Measurements from ENCODE around the gene PIK3R6.
"Not testable (repeated sequence)": the region's sequence is repeated elsewhere in the genome, so short reads cannot be mapped to it uniquely, and the experiment has no call there.

Gene PIK3R6

DNA sequence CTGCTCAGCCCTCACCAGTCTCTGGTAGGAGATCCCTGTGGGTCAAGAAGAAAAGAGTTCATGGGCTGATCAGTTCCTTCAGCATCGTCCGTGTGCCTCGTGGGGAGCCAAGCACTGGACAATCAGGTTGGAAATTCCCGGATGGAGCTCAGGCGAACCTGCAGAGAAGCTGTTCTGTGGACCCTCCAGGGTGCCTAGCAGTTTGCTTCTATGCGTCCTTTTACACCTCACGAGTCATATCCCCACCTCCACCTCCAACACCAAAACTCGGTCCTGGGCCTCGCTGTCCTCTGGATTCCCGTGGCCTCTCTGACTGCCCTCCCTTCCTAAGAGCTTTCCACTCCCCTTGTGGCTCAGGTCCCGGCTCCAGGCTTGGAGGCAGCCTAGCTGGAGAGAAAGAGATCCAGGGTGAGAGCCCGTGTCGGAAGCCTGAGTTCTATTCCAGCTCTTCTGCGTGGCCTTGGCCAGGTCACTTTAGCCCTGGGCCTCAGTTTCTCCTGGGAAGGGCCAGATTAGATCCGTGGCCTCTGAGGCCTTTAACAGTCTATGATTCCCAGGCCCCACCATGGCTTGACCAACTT, 26.2 kb upstream of the PIK3R6 start:
- no peak for DNase-seq

DNA sequence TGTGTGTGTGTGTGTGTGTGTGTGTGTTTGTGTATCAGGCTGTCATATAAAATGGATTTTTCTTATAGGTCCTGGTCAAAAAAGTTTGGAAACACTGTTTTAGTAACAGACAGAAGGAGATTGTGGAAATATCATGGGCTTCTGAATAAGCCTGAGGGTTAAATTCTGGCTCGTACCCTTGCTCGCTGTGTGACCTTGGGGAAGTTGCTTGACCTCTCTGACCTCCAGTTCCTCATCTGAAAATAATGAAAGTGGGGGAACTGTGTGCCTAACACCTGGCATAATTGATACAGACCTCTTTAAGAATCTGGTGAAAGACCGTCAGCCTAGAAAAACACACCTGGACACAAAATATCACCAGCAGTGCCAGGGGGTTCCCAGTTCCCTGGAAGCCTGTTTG, 25.6 kb upstream of the PIK3R6 start:
- DNase-seq = no peak

DNA sequence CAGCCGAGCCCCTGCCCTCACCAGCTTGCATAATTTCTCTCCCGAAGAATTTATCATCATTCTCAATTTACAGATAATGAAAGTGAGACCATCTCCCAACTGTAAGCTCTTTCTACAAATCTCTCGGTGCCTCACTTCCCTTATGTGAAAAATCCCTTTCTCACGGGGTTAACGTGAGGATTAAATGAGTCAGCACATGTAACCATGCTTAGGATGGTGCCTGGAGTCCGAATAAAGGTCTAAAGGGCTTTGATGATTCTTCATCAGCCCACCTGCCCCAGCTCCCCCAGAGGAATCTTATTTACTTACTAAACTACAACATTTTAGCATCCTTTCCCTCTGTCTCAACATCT, 24.8 kb upstream of the PIK3R6 start:
- no peak for DNase-seq

DNA sequence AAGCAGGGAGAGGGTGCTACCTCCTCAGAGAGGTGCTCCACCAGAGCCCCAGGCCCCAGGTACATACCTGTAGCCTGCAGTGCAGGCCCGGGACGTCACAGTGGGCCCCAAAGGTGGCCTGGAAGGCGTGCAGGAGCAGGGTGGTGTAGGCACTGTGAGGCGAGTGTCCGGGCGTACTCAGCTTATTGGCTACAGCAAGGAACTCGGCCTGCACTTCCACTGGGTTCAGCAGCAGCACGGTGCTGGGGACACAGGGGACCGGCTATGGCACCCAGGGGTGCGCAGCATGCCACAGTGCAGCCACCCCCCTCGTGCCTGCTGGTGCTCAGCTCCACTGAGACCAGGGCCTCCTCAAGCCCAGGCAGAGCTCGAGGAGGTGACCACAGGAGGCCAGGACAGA, 23.2 kb upstream of the PIK3R6 start:
- no peak for DNase-seq

DNA sequence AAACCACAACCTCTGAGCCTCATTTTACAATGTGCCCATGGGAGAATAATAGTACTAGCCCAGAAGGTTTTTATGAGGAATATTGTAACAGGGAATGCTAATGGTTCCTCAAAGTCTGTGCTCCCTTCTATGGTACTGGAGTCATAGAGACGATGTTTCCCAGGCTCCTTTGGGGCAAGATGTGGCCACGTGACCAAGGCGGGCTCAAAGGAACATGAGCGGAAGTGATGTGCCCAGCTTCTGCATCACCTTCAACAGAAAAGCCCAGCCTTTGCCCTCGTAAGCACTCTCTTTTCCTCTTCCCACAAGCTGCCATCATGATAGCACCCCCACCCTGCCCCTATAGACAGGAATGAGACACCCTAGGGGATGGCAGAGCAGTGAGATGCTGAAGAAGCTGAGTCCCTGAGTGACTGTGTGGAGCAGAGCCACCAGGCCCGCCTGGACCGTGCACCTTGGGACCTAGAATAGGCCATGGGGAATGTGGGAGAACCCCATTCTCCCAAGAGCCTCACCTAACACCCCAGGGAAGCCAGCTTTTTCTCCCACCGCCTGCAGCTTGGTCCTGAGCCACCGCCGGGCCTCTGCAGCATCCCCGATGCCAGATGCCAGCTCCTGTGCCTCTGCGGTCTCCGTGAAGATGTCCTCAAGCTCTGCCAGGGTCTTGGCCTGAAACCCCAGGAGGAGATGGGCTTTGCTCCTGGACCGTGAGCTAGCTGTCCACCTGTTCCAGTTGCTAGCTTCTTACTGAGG, 22.2 kb upstream of the PIK3R6 start:
- no peak for DNase-seq

DNA sequence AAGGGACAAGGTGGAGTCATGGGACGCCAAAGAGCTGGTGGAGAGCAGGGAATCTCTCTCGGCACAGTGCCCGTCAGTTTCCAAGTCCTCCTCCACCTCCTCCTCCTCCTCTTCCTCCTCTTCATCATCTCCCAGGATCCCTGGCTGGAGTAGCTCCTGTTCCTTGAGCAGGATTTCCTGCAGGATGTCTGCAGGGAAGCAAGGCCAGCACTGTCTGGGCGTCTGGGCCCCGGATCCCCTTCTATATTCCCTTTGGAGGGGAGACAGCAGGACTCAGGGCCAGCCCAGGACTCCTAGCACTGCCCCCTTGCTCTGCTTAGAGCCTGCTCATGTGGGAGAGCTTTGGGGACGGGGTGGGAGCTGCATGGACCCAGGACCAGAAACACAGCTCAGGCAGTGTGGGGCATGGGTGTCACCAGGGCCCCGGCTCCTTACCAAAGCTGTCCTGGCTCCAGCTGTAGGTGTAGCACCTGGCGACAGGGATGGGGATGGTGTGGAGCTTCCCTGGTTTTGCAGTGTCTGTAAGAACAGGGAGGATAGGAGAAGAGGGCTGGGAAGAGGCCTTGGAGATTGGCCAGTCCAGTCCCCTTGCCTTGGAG, 21.3 kb upstream of the PIK3R6 start:
- no peak for DNase-seq

DNA sequence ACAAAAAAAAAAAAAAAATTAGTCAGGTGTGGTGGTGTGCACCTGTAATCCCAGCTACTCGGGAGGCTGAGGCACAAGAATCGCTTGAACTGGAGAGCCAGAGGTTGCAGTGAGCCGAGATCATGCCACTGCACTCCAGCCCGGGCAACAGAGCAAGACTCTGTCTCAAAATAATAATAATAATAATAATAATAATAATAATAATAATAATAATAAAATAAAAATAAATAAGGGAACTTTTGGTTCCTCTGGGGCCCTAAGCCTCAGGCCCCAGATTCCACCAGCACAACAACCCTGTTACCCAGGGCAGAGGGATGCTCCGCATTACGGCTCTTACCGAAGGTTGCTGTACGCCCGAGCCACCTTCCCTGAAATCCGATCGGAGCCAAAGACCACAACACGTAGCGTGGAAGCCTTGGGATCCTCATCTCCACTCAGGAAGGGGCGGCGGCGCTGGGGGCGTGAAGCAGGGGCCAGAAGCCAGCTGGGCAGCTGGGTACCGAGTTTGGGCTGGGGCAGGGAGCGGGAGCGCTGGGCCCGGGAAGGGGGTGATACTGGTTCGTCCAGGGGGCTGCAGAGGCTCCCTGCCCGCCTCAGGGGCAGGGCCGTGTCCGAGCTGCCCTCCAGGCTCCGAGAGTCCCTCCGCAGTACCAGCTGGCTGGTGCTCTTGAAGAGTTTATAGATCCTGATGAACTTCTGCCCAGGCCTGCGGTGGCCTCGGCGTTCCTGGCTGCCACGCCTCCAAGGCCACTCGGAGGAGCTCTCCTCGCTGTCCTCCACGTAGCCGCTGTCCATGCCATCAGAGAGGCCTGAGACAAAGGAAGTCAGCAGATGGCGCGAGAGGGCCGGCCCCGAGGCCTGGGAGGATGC, 20.6 kb upstream of the PIK3R6 start:
- no peak for DNase-seq

DNA sequence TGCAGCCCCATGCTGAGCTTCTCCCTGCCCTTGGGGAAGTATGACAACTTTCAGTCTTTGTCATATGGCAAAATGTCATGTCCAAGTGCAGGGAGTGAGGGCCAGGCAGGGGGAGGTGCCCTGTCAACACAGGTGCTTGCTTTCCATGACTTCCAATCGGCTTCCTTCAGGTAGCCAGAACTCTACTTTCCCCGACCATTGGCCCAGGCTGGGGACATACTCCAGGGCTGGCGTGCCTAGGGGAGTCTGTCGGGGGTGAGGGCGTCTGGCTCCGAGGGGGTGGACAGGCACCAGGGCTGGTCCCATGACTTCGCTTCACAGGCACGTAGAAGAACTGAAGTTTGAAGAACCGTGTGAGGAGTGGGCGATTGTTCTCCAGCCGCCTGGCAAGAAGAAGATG, 19.8 kb upstream of the PIK3R6 start:
- no peak for DNase-seq

DNA sequence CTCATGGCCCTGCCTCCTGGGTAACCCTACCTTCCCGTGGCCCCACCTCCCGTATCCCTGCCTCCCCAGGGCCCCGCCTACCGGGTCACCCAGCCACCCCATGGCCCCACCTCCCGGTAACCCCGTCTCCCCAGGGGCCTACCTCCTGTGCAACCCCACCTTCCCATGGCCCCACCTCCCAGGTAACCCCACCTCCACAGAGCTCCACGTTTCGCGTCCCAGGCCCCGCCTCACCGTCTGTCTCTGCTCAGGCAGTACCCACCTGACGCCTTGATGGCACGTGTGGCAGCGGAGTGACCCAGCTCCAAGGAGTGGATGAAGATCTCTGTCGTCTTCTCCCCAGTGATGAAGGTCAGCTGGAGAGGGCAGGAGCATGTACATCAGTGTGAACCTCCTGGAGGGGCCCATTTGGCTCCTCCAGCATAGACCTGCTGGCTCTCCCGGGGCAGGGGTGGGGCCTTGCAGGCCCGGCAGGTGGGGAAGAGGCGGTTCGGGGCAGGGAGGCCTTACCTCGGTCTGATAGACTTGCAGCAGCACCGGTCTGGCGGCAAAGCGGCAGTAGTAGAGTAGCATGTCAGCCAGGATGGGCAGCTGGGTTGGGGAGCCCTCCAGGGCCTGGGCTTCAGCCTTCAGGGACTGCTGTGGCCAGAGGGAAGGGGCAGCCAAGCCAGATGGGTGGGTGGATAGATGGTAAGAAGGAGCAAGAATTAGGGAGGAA, 18.7 kb upstream of the PIK3R6 start:
- DNase-seq = no peak

DNA sequence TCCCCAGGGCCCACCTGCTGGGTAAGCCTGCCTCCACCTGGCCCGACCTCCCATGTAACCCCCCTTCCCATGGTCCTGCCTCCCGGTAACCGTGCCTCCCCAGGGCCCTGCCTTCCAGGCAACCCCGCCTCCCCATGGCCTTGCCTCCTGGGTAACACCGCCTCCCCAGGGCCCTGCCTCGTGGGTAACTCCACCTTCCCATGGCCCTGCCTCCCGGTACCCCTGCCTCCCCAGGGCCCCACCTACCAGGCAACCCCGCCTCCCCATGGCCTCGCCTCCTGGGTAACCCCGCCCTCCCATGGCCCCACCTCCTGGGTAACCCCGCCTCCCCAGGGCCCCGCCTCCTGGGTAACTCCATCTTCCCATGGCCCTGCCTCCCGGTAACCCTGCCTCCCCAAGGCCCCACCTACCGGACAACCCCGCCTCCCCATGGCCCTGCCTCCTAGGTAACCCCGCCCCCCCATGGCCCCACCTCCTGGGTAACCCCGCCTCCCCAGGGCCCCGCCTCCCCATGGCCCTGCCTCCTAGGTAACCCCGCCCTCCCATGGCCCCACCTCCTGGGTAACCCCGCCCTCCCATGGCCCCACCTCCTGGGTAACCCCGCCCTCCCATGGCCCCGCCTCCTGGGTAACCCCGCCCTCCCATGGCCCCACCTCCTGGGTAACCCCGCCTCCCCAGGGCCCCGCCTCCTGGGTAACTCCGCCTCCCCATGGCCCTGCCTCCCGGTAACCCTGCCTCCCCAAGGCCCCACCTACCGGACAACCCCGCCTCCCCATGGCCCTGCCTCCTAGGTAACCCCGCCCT, 17.9 kb upstream of the PIK3R6 start:
- not testable (repeated sequence) for DNase-seq

DNA sequence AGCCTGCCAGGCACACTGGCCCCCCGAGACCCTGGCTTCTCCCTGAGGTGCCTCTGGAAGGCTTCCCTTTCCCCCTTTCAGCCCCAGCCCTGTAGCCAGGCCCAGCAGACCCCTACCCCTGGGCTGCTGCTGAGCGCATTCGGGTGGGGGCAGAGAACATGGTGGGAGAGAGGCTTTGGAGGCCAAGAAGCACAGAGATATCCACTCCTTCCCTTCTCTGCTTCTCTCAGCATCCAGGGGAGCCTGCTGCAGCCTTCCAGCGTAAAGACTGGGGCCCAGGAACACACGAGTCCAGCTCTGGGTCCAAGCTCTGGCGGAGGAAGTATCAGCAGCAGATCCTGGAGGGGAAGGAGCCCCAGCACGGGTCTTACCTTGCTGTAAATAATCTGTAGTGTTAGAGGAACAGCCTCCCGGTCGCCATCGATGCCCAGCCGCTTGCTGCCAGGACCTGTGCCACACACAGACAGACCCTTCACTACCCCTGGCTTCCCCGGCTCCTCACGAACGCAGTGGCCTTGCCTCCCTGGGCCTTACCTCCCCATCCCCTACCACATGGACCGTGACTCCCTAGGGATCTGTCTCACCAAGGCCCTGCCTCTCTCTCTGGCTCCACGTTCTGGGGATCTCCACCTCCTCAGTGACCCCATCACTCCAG, 17.0 kb upstream of the PIK3R6 start:
- no peak for DNase-seq

DNA sequence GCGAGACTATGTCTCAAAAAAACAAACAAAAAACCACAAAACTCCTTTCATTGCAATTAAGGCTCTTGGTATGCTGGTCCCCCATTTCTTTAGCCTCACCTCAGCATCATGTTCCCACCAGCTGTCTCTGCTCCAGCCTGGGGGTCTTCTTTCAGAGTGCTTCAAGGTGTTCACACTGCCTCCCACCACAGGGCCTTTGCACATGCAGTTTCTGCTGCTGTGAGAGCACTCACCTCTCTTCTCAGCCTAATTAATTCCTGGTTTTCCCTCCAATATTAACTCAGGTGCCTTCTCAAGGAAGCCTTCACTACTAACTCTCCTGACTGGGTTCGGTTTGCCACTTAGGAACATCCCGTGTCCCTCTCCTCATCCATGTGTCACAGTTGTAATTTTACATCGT, 15.9 kb upstream of the PIK3R6 start:
- no peak for DNase-seq

DNA sequence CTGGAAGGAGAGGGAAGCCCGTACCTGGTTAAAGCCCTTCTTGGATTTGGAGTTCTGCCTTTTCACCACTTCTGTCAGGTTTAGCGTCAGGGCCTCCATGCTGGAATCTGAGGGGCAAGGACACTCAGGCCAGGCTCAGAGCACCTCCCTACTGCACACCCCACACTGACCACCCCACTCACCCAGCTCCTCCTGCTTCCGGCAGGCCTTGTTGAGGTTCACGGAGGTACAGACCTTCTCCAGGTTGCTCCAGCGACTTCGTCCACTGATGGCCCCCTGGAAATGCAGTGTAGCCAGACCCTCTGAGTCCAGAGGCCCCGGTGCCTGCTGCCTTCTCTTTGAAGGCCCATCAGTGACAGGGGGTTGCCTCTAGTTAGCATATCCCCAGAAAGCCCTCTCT, 14.1 kb upstream of the PIK3R6 start:
- DNase-seq = no peak

DNA sequence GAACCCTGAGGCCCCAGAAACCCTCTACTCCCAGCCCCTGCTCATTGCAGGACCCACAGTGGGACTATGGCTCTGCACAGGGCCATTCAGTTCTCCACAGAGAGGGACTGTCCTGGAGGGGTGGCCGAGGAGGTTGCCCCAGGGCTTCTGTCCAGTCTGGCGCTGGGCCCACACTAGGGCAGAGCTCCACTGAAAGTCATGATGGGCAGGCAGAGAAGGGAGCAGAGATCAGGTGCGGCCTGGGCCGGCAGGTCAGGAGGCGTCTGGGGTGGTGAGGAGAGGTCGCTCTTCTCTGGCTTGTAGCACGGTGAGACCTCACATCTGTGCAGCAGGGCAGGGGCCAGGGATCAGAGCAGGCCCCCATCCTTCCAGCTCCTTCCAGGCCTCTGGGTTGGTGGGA, 13.0 kb upstream of the PIK3R6 start:
- DNase-seq = no peak

DNA sequence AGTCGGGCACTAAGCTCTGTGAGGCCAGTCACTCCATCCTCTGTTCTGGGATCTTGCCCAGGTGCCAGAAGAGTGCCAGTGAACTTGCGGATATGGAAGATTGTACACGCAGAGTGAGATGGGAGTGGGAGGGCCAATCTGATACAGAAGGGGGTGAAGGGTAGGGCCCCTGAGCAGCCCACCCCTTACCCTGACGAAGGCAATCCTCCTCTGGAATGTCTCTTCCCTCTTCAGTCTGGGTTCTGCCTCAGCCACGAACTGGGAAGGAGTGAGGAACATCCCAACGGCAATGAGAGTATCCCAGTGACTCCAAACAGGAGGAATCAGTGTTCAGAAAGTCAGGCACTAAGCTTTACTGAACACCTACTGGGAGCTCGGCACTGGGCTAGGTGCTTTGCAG, 11.9 kb upstream of the PIK3R6 start:
- no peak for DNase-seq

DNA sequence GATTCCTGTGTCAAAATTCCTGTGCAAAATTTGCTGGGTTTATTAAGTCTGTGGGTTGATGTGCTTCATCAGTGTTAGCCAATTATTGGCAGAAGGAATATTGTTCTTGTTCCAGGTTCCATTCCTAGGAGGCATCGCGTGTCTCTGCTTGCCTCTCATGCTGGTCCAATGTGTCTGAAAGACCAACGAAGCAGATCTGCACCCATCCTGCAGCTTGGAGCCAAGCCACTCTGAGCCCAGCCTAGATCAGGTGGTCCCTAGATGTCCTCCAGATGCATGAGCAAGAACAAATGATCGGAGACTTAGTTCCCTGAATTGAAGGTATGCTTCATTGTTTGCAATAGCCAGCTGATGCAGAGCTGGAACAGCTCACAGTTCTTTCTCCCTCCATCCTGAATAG, 10.5 kb upstream of the PIK3R6 start:
- no peak for DNase-seq

DNA sequence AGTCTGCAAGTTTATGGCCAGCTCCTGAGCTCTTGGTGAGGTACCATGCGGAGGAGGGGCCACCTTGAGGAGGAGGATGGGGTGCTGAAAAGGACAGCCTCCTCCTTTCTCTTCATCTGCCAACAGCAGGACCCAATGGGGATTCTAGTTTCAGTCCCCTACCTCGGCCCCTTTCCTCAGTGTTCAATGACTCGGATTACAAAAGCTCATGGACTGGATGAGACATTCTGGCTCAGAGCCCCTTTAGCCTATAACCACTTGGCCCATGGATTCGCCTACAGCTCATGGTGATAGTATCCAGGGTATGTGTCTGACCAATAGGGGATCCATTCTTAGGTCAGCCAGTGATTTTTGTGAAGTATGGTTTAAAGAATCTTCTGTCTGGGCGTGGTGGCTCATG, 8.5 kb upstream of the PIK3R6 start:
- no peak for DNase-seq

DNA sequence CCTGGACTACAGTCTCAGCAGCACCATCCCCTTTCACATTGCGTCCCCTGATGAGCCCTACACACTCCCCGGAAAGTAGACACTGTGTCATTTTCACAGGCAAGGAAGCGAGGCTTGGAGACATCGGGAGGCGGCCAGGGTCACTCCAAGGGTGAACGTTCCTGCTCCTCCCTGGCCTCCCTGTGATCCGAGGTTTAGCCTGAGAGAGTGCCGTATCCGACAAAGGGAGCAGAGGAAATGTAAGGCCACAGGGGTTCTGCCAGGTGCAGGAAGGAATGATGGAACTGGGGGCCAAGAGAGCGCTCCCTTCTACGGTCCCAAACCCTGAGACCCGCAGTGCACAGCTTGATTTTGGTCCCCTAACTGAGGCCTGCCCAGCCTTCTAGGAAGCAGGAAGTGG, 8.0 kb upstream of the PIK3R6 start:
- DNase-seq = no peak

DNA sequence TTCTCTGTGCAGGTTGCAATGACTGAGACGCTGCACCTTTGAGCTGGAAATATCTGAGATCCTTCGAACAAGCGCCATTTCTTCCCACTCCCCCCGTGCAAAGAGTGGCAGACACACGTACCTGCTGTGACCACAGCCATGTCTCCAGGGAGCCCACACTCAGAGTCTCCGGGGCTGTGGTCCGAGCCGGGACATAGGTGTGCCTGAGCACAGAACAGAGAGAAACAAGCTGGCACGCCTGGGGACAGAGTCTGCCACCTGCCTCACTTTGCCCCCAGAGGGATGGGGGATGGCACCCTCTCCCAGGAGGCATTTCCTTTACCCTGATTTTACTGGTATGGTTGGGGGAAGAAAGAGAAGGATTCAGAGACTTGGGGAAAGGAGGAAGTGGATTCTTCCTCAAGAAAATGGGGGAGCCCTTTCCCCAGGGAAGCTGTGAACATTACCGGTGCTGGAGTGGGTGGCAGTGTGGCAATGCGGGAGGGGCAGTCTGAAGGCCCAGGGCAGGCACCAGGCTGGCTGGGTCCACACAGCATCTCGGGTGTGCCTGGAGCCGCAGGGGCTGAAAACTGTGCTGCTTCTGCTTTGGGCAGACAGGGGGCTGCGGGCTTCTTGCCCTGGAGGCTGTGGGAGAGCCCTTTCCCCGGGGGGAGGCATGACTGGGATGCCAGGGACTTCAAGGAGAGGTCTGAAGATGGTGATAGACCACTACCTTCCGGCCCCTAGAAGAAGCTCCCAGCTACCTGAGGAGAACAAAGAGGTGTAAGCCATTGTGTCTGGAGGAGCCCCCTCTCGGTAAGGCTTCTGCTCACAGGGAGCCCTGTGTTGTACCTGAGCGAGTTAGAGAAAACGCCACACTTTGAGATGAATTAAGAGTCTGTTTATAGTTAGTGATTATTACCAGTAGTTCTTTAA, 6.6 kb upstream of the PIK3R6 start:
- no peak for DNase-seq

DNA sequence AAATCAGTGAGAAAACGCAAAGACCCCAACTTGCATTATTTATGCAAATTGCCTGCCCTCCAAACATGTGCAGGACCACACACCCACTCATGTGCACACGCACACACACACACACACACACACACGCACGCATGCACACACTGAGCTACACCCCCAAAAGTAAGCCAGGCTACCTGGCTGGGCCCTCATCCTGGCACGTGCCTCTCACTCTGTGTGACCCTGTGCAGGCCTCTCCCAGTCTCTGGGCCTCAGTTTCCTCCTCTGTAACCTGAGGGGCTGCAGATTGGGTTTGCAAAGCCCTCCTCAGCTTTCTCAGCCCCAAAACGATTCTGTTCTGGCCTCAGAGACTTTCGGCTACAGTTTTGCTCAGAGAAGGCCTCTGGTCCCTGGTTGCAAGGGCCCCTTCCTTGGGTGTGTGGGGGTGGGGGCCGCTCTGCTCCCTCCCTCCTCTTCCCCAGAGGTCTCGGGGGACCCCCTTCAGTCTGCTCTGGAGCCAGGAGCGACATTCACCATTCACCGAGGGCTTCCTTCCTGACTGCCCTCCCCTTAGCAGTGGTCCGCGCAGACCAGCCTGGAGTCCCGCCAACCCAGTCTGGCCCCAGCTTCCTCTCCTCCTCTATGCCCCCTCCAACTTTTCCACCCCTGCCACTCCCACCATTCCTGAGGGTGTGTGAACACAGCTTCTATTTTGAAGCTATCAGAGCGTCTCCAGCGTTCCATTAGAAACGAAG, 5.4 kb upstream of the PIK3R6 start:
- no peak for DNase-seq

Measured in NCI-H187 (cell line).